Heart left ventricle (tissue), 16 donors: ENCODE data around the gene ANKRD11. TPM values are rescaled to one million over a fixed set of nuclear protein-coding genes. Genes with fewer than 3 reads are reported as not detected.

Experiments used
- ATAC-seq, 4 donors: fragments of 200-7000 bp; cut with Tn5 transposase; one replicate each; pipeline ENCODE4 v1.9.1; 2020 to 2022; ENCODE audit warnings: moderate library complexity in 4 of 4, mild to moderate bottlenecking in 3 of 4, moderate number of reproducible peaks in 1 of 4
- DNase-seq, 5 donors: peaks; one replicate each; pipeline ENCODE4 v3.0.0-alpha.2; 2020
- H3K27ac ChIP-seq, 12 donors: fragments of 200-600 bp; sonication (generic) in 4 of 12; one replicate each; pipeline versions ENCODE4 v1.5.0 to v1.8.0; 2016 to 2022; ENCODE audit warnings: mild to moderate bottlenecking in 2 of 12
- H3K27me3 ChIP-seq, 9 donors: fragments of 200-600 bp; sonication (generic) in 2 of 9; one replicate each; pipeline versions ENCODE4 v1.5.1 to v1.8.0; 2016 to 2022; ENCODE audit warnings: mild to moderate bottlenecking in 3 of 9
- H3K36me3 ChIP-seq, 9 donors: fragments of 200-600 bp; sonication (generic) in 2 of 9; one replicate each; pipeline versions ENCODE4 v1.5.0 to v1.8.0; 2018 to 2022; ENCODE audit warnings: mild to moderate bottlenecking in 2 of 9
- H3K4me1 ChIP-seq, 12 donors: fragments of 200-600 bp; sonication (generic) in 4 of 12; one replicate each; pipeline versions ENCODE4 v1.5.0 to v1.8.0; 2016 to 2022; ENCODE audit warnings: mild to moderate bottlenecking in 3 of 12
- H3K4me3 ChIP-seq, 12 donors: fragments of 200-600 bp; sonication (generic) in 4 of 12; one replicate each; pipeline versions ENCODE4 v1.5.0 to v1.8.0; 2017 to 2022; ENCODE audit warnings: mild to moderate bottlenecking in 9 of 12, moderate library complexity in 4 of 12
- H3K9me3 ChIP-seq, 12 donors: fragments of 200-600 bp; sonication (generic) in 4 of 12; one replicate each; pipeline versions ENCODE4 v1.5.0 to v1.8.0; 2016 to 2022; ENCODE audit warnings: mild to moderate bottlenecking in 1 of 12
- POLR2A ChIP-seq, 2 donors: fragments of 450-650 bp; IDR thresholded peaks; one replicate each; pipeline ENCODE4 v1.6.1; 2017; ENCODE audit warnings: antibody characterized with exemption in 2 of 2, mild to moderate bottlenecking in 2 of 2, moderate library complexity in 2 of 2
- WGBS, 4 donors: extraction: QIAGEN DNeasy Blood & Tissue Kit in 2 of 4; methylation state at CpG; one replicate each; pipeline versions ENCODE4 v1.1.5 to v1.1.7; 2013 to 2018; 5-methylcytosine and 5-hydroxymethylcytosine counted together
- intact Hi-C, 10 donors: fragments of 100-400 bp; cut with DNase I; formaldehyde crosslinking; loops; one replicate each; pipeline versions ENCODE4 v1.11.1 to v1.14.2; 2022
- polyA plus RNA-seq, 2 donors: library from polyadenylated mRNA; stranded (reverse); fragments of 200-250 nt; gene quantifications; one replicate each; pipeline ENCODE4 v1.2.3, GENCODE V29; 2013
- total RNA-seq, 9 donors: library from RNA; depleted of rRNA in 2 of 9; stranded (reverse); fragments of >200 nt in 2 of 9; fragmentation: NEBNext Ultra II Directional in 3 of 9; extraction: Animal tissue kit (Norgen Biotek cat#: 25700) in 3 of 9; gene quantifications; one replicate each; pipeline versions ENCODE4 v1.1.0 to v1.2.4, GENCODE V29; 2016 to 2023
- TF ChIP-seq, protein P1 (sequence below), 12 donors: fragments of 200-600 bp; sonication (generic) in 4 of 12; IDR thresholded peaks; one replicate each; pipeline versions ENCODE4 v1.5.0 to v1.8.0; 2018 to 2022; ENCODE audit warnings: antibody characterized with exemption in 12 of 12, mild to moderate bottlenecking in 5 of 12
- donor health status: ischemic (EF 13 %, LVEDD 7.1; RV severe dilation, severe dysfunction).
- donor health status: healthy with polysubstance abuse.
- donor health status: DM: no; HTN: yes; CAD: no.
- donor health status: DM: no; HTN: no; CAD: no.
- donor health status: ischemic (EF 25% LVEDD 6.9; RV normal size, moderate dysfunction).
- donor health status: ischemic (EF 25% LVEDD 5.7; RV mildly dilated, moderate dysfunction).
- donor health status: healthy.
- donor health status: DM: yes; HTN: yes; CAD: no.
- donor health status: ischemic (EF 35%, LVEDD 5.7; RV mildly dilated, moderate dysfunction).
- donor health status: nonischemic (EF 11% LVEDD 7.7; RV severe dilation, severe dysfunction).
- donor health status: DM: yes; HTN: yes; CAD: no.
- donor health status: PGD.
- donor health status: ischemic (EF 29% LVEDD 5.4; RV normal size, mild dysfunction).
- donor health status: nonischemic (EF 23%, LVEDD 6.1; RV moderate dilation, normal function).

ANKRD11 gene
- total and polyA plus RNA-seq, 11 donors: 53.6 to 123 (median 67.7) TPM

DNA sequence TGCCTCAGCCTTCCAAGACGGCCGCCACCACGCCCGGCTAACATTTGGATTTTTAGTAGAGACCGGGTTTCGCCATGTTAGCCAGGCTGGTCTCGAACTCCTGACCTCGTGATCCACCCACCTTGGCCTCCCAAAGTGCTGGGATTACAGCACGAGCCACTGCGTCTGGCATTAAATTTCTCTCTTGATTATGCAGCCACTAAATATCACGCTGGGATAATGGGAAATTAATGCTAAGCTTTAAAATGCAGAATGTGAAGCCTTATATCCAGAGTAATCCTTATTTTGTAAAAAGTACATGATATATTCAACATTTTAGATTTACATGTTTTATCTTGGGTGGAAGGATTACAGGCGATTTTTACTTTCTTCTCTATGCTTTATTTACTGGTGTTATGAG is 89.2 kb downstream of the ANKRD11 start:
- ATAC-seq (no peak), DNase-seq (peak in 1 of 5 donors; percentile 41)
- H3K36me3 ChIP-seq: peaks cover 0 to 9% (median 0%) of the 10 kb centered on the region in 9 donors
- TF ChIP-seq, protein P1, sequence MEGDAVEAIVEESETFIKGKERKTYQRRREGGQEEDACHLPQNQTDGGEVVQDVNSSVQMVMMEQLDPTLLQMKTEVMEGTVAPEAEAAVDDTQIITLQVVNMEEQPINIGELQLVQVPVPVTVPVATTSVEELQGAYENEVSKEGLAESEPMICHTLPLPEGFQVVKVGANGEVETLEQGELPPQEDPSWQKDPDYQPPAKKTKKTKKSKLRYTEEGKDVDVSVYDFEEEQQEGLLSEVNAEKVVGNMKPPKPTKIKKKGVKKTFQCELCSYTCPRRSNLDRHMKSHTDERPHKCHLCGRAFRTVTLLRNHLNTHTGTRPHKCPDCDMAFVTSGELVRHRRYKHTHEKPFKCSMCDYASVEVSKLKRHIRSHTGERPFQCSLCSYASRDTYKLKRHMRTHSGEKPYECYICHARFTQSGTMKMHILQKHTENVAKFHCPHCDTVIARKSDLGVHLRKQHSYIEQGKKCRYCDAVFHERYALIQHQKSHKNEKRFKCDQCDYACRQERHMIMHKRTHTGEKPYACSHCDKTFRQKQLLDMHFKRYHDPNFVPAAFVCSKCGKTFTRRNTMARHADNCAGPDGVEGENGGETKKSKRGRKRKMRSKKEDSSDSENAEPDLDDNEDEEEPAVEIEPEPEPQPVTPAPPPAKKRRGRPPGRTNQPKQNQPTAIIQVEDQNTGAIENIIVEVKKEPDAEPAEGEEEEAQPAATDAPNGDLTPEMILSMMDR (IDR thresholded peaks at IDR 0.05): no peak
- no peak for TF ChIP-seq POLR2A (IDR thresholded peaks at IDR 0.05)
- no peaks in the 10 kb centered on the region for H3K27me3 ChIP-seq
- 83 to 93% (median 90%) methylated on average over 12 of the region's 12 CpGs for WGBS, 4 donors
- H3K4me3 ChIP-seq: no peak overlapping the region
- H3K27ac ChIP-seq: no peak overlapping the region
- H3K4me1 ChIP-seq: peaks cover 0 to 51% (median 26%) of the 10 kb centered on the region in 12 donors
- intact Hi-C loops: loop anchor here in 1 of 10 donors (10.0 kb wide), 1 partner anchor 84 kb away; no protein-coding TSS in a partner anchor
- H3K9me3 ChIP-seq: no peaks in the 10 kb centered on the region

DNA sequence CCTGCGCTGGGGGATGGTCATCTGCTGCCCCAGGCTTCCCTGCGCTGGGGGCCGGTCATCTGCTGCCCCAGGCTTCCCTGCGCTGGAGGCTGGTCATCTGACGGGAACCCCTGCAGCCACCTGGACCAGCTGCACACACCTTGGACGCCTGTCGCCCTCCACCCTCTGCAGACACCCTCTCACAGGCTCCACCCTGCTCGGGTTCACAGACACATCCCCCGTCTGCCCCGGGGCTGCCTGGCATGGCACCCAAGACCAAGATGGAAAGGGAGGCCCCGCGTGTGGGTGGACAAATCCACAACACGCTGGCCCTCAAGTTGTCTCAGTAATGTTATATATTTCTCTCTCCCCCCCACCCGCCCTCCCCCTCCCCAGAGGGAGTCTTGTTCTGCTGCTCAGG is 89.6 kb downstream of the ANKRD11 start:
- H3K4me1 ChIP-seq: peaks cover 2 to 53% (median 29%) of the 10 kb centered on the region in 12 donors
- no peaks in the 10 kb centered on the region for H3K27me3 ChIP-seq
- TF ChIP-seq, protein P1 (IDR thresholded peaks at IDR 0.05): no peak
- TF ChIP-seq POLR2A (IDR thresholded peaks at IDR 0.05): no peak
- no peak for ATAC-seq
- peak in 1 of 5 donors; percentile 32 for DNase-seq
- no peak overlapping the region for H3K4me3 ChIP-seq
- WGBS, 4 donors: 74 to 86% (median 83%) methylated on average over 4 to 13 of the region's 14 CpGs
- intact Hi-C loops: loop anchor here in 1 of 10 donors (10.0 kb wide), 1 partner anchor 84 kb away; no protein-coding TSS in a partner anchor
- no peaks in the 10 kb centered on the region for H3K9me3 ChIP-seq
- H3K27ac ChIP-seq: no peak overlapping the region
- peaks cover 0 to 9% (median 0%) of the 10 kb centered on the region in 9 donors for H3K36me3 ChIP-seq

DNA sequence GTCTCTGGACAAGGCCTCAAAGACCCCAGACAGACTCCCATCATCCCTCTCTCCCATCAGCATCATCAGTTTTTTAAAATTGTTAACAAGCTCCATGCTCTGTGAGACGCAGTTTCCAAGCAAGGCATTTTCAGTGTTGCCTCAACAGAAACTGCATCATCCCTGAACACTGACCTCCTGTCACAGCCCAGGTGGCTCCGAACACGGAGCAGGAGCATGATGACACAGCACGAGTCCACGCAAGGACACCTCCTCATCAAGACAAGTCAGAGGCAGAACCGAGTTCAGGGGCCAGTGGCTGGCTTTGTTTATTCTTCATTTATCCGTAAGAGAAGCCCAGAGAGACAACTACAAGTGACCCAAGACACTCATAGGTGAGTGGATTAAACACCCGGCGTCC is 91.4 kb downstream of the ANKRD11 start:
- H3K27ac ChIP-seq: no peak overlapping the region
- H3K9me3 ChIP-seq: no peaks in the 10 kb centered on the region
- intact Hi-C loops: loop anchor here in 1 of 10 donors (5.0 kb wide), 1 partner anchor 43 kb away; no protein-coding TSS in a partner anchor
- H3K27me3 ChIP-seq: no peaks in the 10 kb centered on the region
- peaks cover 0 to 9% (median 0%) of the 10 kb centered on the region in 9 donors for H3K36me3 ChIP-seq
- H3K4me3 ChIP-seq: no peak overlapping the region
- ATAC-seq: no peak
- WGBS, 4 donors: 86 to 88% (median 87%) methylated on average over 9 of the region's 9 CpGs
- no peak for TF ChIP-seq POLR2A (IDR thresholded peaks at IDR 0.05)
- TF ChIP-seq, protein P1 (IDR thresholded peaks at IDR 0.05): no peak
- peaks cover 15 to 58% (median 33%) of the 10 kb centered on the region in 12 donors for H3K4me1 ChIP-seq
- DNase-seq: peak in 1 of 5 donors; percentile 8

DNA sequence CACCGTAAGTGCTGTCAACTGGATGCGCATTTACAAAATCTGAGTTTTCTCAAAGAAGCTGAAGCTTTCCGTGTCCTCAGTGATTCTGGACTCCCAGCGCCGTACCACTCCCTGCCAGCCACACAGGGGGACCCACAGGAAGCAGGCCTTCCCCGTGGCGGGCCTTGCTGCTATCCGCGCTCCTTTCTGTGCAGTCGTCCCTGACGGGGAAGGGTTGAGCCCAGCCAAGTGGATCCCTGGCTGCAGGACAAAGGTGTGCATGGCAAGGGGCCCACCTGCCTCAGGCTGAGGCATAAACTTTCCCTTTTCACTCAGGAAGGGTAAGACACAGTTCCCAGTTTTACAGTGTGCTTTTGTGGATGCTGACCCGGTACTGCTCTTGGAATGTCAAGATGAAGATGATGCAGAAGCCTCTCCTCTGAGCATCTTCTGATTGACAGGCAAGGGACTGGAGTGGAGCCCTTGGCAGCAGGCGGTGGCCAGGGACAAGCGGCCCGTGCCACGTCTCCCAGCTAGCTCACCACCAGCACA is 93.0 kb downstream of the ANKRD11 start:
- ATAC-seq: no peak
- intact Hi-C loops: loop anchor here in 1 of 10 donors (5.0 kb wide), 1 partner anchor 45 kb away; no protein-coding TSS in a partner anchor
- no peak overlapping the region for H3K27ac ChIP-seq
- TF ChIP-seq POLR2A (IDR thresholded peaks at IDR 0.05): no peak
- TF ChIP-seq, protein P1 (IDR thresholded peaks at IDR 0.05): no peak
- WGBS, 4 donors: 77 to 85% (median 84%) methylated on average over 11 to 16 of the region's 16 CpGs
- DNase-seq: peak in 1 of 5 donors; percentile 54
- peaks cover 15 to 58% (median 37%) of the 10 kb centered on the region in 12 donors for H3K4me1 ChIP-seq
- H3K4me3 ChIP-seq: no peak overlapping the region
- no peaks in the 10 kb centered on the region for H3K9me3 ChIP-seq
- no peaks in the 10 kb centered on the region for H3K27me3 ChIP-seq
- H3K36me3 ChIP-seq: peaks cover 0 to 9% (median 0%) of the 10 kb centered on the region in 9 donors
